Cortex of kidney (tissue), 1 donor: Measurements from ENCODE around the gene TMEM163.
"Not testable (repeated sequence)": the region's sequence is repeated elsewhere in the genome, so short reads cannot be mapped to it uniquely, and the experiment has no call there.

Source experiments
- DNase-seq: peaks from one replicate; lab custom pipeline; 2025; lab: John Stamatoyannopoulos, UW

Gene TMEM163

DNA sequence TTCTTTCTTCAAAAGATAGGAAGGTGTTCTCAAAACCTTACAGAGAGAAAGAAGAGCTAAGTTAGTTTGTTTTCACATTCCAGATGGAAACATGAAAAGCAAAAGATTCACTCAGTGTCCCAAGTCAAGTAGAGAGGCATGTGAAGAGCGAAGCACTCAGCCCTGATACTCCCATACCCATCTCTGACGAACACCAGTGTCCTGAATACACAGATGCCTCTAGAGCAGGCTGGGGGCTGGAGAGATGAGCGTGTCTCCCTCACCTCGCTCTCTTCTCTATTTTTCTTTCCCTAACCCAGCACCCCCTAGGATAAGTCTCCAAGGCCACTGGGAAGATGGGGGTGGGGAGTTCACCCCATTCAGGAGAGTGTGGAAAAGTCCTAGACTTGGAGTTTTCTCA lies 227.8 kb downstream of the TMEM163 start:
- no peak for DNase-seq

DNA sequence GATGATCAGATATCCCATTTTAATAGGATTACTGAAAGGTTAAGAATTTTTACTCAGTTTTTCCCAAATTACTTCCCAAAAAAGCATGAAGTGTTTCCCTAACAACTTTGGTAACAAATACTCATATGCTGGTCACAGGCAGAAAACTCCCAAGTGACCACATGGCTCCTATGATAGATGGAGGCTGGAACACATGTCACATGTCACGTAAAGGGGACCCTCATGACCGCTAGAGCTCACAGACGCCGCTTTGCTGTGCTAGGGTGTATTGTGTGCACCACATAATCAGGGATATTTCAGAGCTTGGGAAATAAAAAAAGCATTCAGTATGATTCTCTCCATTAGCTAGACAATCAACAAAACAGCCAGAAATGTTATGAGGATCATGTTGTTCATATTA lies 228.2 kb downstream of the TMEM163 start:
- DNase-seq, result no peak

DNA sequence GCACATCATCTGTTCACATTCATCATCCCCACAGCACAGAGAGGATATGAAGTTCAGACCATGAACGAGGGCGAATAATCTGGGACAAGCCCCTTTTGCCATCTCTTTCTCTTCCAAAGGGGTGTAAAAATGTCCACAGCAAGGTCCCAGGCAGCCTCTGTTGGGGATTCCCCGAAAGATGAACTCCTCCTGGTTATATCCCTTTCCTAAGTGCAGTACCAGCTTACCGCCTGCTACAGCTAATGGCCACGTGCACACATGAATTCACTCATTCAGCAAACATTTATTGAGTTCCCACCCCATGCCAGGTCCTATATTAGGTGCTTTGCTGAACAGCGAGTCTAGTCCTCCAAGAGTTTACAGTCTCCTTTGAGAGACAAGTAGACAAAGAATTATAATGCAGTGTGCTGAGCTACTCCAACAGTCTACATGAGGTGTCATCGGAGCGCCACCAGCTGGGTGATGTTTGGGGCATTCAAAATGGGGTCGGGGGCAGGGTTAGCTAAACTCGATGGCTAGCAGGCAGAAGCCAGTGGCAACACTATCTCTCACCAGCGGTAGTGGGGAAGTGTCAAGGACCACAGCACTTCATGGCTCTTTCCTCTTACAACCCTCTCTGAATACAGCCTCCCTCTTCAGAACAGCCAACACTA lies 228.9 kb downstream of the TMEM163 start:
- no peak for DNase-seq

DNA sequence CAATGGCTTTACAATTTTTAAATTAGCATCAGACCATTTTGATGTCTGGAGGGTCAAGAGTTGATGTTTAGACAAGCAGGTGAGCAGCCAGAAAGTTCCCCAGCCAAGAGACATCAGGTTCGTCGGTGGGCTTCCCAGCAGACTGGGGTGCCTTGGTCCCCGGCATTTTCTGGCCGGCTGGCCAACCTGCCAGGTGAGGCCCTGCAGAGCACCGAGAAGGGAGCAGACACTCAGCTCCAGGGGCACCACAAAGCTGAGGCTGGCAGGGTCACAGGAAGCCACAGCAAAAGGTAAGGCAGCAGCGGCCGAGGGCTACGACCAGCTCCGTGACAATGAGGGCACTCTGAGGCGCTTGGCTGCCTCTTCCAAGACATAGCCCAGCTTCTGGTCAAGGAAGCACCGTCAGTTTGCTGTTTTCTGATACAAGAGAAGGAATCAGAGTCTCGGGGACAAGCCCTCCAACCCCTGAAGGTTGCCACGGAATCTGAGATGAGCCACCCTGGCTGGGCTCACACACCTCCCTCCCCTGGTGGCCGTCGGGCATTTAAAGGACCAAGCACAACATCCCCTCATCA lies 235.9 kb downstream of the TMEM163 start:
- DNase-seq, result no peak

DNA sequence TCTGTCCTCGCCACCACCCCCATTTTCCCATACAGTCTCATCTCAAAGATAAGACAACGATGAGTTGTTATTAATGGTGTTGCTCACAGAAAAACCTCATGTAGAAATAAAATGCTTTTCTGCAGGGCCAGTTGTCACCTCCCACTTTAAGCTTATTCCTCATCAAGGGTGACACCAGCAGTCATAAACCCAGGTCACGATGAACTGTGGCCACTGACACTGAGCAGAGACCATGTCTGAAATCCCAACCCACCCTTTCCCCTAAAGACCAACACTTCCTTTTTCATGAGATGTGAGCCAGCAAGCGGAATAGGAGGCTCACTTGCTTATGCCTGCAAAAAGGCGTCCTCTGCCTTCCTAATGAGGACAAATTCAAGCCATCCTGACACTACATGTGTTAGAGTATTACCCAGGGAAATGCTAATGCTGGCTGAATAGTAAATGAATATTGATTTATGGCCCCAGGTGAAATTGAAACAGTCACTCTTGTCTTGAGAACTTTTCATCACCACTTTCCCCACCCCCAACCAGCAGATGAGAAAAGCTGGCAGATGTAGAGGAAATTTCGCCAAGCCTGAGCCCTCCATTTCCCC lies 236.6 kb downstream of the TMEM163 start:
- no peak for DNase-seq

DNA sequence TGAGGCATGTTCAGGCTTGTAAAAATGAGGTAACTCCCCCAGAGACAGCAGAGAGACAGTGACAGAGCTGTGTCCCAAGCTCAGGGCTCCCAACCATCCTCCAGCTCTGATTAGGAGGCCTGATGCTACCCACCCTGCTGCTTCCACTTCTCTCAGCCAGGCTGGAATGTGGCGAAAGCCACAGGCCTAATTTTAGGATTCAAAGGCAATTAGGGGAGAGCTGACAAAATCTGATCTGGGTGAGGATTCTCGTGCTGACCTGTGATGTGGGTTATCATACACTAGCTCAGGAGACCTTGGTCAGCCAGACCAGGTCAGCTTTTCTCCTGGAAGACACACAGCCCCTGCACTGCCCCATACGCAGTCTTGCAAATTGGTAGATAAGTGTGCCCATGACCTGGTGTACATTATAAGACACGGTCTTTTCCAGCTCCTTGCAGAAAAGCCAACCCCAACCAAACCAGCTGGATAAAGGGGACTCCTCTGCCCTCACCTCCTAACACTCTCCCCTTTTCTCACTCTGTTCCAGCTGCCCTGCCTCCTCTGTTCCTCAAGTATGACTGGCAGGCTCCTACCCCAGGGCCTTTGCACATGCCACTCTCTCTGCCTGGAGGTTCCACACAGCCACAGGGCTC lies 239.0 kb downstream of the TMEM163 start:
- no peak for DNase-seq

DNA sequence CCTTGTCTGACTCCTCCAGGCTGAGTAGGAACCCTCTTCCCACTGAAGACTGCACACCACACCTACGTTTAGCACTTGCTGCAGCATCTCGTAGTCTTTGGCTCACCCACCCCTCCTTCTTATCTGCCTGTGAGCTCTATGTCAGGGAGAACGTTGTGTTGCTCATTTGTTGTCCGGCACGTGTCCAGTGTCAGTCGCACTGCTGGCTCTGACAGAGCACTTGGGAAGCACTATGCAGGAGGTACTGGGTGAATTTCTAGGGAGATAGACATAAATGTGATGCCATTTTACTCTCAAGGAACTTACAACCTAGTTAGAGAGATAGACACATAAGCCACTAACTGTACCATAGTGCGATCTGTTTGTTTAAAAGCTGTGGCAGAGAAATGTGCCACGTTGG lies 241.8 kb downstream of the TMEM163 start:
- not testable (repeated sequence) for DNase-seq

DNA sequence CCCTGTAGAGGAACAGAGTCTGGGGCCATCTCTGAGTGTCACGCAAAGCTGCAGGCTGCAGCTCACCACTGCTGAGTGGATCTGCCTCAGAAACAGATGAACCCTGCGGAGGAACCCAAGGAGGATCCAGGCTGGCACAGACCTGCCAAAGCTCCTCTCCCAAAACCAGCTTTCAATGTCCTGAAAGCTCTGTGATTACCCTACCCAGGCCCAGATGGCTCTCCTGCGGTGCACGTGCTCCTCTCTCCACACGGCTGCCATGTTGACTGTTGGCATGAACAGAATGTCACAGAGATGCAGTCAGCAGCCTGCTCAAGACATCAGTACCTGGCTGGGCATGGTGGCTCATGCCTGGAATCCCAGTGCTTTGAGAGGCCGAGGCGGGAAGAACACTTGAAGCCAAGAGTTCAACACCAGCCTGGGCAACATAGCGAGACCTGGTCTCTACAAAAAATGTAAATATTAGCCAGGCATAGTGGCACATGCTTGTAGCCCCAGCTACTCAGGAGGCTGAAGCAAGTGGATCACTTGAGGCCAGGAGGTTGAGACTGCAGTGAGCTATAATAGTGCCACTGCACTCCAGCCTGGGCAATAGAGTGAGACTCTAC lies 248.1 kb downstream of the TMEM163 start:
- DNase-seq, result no peak

DNA sequence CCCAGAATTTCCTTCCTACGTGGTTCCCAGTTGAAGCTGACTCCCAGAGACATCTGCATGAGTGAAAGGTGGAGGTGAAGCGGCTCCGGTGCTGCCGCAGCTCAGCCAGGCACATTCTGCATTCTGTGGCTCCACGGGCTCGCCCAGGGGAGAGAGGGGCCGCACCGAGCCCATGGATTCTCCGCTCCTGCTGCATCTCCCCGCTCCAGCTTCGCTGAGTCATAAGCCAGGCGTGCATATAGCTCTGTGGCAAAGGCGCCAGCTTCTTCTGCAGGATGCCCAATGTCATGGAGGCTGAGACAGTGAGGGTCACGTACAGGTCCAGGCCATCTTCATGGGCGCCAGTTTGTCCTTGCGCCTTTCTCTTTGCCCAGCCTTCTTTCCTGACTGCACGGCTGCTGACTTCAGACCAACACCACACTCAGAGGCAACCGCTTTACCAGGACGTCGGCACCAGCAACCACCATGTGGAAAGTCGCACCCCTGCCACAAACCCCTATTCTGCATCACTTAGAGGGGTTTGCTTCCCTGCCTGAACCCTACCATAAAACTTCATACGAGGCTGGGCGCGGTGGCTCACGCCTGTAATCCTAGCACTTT lies 249.2 kb downstream of the TMEM163 start:
- DNase-seq, result no peak

DNA sequence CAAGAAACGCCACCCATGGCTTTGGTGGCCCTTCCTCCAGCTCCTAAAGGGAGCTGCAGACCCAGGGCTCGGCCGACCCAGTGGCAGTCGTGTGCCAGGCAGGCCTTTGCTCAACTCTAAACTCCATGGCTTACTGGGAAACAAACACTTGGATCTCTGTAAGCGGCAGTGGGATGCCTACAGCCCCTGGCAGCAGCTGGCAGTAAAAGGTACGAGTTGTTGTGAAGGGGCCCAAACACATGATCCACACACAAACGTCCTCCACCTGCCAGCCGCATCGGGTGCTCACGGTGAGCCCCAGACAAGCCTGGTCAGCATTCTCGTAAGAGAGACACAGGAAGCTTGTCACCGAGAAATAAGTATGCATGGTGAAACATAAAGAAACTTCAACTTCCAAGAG lies 250.0 kb downstream of the TMEM163 start:
- DNase-seq, result no peak

DNA sequence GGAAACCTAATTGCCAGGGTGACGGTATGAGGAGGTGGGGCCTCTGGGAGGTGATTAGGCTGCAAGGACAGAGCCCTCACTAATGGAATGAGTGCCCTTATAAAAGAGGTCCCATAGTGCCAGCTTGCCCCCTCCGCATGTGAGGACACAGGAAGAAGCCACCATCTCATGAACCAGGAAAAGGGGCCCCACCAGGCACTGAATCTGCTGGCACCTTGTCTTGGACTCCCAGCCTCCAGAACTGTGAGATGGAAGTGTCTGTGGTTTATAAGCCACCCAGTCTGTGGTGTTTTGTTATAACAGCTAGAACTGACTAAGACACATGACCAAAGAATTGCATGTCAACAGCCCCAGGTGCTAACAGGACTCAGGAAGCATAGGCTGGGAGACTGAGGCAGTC lies 250.6 kb downstream of the TMEM163 start:
- no peak for DNase-seq

DNA sequence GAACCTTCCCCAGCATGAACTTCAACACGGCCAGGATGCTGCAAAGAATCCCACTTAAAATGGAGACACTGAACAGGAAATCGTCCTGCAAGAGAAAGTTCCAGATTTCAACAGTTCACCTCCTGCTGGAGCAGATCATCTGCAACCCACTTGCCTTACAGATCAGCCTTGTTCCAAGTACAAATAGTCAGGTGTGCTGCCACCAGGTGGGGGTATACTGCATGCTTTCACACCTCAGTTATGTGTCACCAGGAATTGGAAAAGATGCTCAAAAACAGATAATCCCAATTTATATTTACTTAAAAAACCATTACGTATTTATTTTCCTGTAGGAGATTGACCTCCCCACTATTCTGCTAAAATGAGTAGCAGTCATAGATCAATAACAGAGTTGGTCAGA lies 252.7 kb downstream of the TMEM163 start:
- no peak for DNase-seq

DNA sequence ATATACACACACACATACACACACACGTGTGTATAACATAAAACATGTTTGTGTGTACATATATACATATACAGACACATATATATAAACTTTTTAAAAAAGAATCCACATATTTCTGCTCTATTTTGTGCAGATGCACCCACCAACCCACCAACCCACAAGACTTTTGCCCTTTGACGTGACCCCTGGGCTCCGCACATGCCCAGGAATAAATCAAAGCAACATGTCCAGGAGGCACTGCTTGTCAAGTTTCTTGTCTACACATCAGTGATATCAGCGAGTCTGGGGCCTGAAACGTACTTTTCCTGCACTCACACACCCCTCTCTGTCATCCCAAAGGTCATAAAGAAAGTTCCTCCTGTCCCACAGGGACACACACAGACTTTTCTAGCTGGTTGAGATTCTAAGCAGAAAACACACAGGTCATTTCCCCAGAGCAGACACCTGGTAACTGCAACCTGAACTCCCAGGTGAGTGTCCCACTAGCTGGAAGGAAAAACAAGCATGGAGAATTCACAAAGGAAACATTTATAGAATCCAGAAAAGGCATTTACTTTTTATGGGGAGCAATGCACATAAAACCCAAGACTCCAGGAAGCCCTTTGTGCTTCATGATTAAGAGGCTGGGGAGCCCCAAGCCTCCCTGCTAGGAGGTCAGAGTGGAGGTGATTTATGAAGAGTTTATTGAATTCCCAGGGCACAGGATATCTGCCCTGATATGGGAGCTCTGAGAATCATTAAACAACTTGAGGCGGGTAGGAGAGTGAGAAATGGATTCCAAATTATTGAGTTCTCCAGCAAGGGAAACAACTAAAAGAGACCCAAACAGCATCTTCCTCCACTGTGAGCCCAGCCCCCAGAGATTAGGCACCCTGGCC lies 253.3 kb downstream of the TMEM163 start:
- no peak for DNase-seq

DNA sequence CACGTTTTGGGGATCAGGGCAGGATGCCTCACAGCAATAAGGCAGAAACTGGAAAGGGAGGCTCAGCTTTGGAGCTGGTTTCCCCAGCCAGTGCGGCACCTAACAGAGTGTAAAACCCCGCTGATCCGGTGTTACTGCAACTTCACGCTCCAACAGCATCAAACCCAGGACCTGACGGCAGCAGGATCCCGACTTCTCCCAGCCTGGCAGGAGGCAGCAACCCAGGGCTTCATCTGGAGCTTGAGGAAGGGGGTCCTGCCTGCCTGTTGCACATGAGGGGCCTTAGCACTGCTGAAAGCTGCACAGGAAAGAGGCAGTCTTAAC lies 255.1 kb downstream of the TMEM163 start:
- DNase-seq, result no peak

DNA sequence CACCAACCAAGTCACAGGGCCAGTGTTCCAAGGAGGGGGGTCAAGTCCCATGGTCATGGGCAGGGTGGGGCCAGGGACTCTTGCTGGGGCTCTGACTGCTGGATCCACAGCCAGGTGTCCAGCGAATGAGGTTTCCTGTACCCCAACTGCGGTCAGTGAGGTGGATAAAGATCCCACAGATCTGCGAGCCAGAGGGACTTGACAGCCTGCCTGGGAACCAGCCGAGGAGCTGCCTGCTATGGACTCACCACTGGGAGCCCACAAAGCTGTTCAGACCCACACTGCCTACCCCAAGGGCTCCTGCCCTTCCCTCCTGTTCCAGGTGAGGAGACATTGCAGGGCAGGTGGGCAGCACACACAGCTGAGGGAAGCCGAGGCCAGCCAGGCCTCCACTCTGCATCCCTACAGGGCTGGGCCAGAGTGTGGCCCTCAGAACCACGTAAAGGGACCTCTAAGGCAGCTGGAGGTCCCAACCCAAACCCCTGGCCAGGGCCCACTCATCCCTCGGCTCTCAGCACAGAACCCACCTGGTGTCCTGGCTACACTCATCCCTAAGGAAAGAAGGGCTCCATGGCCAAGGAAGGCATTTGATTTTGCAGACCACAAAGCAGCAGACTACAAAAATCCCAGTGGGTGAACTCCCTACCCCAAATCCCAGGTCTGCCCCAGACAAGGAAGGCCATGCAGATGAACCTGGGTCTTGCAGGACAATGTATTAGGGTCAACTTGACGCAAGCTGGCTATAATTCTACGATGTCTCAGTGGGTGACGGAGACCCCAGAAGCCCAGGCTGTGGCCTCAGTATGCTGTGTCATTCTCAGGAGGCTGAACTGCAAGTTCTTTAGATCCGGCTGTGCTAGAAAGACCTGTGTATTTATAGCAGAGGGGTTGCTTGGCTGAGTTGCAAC lies 255.8 kb downstream of the TMEM163 start:
- DNase-seq, result no peak

DNA sequence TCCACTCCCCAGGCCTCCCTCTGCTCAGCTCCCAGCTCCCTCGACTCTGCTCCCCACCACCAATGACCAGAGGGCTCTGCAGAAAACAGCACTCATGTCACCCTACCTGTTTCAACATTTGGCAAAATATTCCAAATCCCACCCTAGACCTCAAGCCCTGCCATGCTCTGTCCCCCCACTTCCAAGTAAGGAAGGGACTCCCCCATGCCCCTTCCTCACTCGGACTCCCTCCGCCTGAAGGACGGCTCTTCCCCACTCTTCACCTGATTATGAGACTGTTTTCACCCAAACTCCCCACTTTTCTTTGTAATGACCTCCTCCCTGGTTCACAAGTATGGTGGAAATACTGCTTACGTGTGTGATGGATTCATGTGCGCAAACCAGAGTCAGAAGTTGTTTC lies 256.5 kb downstream of the TMEM163 start:
- DNase-seq, result no peak

DNA sequence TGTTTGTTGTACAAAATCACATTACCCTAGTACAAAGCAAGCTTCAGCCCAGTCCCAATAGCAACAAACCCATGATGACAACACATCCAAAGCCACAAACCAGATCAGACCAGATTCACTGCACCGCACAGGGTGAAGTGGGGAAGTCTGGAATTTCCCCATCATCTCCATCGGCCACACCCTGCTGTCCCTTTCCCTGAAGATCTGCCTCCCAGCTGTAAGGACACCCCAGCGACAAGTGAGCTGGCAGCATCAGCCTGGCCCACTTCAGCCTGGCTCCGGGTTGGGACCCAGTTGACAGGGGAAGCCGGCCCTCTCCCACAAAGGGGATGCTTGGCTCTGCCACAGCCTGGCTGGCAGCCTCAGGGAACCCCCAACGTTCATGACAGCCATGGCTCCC lies 257.3 kb downstream of the TMEM163 start:
- DNase-seq, result no peak

DNA sequence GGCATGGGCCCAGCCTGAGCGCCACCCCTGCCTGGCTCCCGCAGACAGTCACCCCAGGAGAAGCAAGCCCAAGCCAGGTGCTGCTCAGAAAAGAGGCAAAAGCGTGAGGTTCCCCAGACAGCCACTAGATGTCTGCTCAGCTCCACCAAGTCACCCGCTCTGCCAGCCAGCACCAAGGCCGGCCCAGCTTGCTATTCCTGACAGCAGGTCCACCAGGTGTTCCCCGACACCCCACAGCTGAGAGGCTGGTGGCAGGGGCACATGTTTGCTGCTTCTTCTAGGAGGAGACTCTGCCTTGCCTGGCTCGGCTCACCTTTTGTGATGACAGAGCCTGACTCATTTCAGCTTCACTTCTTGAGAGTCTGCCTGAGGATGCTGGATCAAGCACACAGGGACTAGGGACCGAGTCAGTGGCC lies 258.2 kb downstream of the TMEM163 start:
- DNase-seq, result no peak

DNA sequence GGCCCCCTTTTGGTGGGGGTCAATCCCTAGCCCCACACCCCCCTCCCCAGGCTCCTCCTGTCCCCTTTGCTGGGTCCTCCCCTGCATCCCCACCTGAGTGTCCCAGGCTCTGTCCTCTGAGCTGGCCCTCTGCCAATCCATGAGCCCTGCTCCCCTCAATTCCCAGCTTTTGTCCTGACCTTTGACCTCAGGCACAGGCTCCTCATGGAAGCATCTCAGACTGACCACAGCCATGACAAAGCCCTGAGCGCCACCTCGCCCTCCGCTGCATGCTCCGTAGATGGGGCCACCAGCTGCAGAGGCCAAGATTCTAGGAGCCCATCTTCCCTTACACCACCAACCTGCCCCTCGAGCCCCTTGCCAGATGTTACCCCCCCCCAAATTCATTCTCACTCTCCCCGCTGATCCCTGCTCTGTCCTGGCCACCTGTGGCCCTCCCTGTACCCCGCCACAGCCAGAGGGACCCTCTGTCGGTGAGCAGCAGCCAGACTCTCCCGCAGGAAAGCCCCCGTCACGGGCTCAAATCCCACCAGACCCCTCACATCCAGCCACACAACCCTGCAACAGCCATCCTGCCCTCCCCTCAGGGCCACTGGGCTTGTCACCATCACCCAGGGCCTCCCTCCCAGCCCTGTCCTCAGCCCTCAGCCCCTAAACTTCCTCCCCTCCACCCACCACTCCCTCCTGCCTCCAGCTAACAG lies 258.9 kb downstream of the TMEM163 start:
- DNase-seq, result no peak

DNA sequence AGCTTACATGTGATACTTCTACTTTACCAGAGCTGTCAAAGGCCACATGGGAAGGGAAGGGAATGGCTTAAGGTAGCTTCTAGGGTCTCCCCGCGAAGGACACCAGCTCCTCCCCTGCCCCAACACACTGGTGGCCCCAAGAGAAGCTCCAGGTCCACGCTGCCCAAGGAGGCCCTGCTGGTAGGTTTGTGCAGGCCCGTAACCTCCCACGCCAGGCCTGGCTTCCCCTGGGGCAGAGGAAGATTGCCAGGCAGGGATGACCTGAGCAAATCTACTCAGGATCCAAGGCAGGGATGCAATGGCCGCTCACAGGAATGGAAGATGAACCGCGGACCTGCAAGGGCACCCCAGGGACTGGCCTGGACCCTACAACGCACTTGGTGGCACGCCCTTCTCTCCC lies 259.9 kb downstream of the TMEM163 start:
- DNase-seq, result no peak
